ENCODE measurements around the gene CPXM2. TPM values are rescaled to one million over a fixed set of nuclear protein-coding genes. Genes with fewer than 3 reads are reported as not detected.

CPXM2 gene
- total RNA-seq, 1 experiment from 2014 or later, result not detected

- in situ Hi-C loops (cut with HindIII; ENCODE audit: low sequenced_read_pairs), result no loop called here
- DNase-seq (ENCODE audit: low spot score), result no peak
Observed at GRCh38 chr10:123906884-123907652, 15.5 kb upstream of the CPXM2 start.

- DNase-seq (ENCODE audit: low spot score), result no peak
- in situ Hi-C loops (cut with HindIII; ENCODE audit: low sequenced_read_pairs), result no loop called here
Observed at GRCh38 chr10:123906296-123906695, 14.7 kb upstream of the CPXM2 start.

GRCh38 chr10:123904834-123905409, 13.3 kb upstream of the CPXM2 start:
- DNase-seq (ENCODE audit: low spot score), result peak; percentile 9
- in situ Hi-C loops (cut with HindIII; ENCODE audit: low sequenced_read_pairs), result no loop called here

- in situ Hi-C loops (cut with HindIII; ENCODE audit: low sequenced_read_pairs), result no loop called here
Observed at GRCh38 chr10:123903621-123904020, 12.0 kb upstream of the CPXM2 start.

GRCh38 chr10:123901621-123902020, 10.0 kb upstream of the CPXM2 start:
- no peak for DNase-seq (ENCODE audit: low spot score)
- in situ Hi-C loops (cut with HindIII; ENCODE audit: low sequenced_read_pairs), result no loop called here

More at GRCh38 chr10:123903621-123904020, 12.0 kb upstream of the CPXM2 start:
- no peak for DNase-seq (ENCODE audit: low spot score)

GRCh38 chr10:123897146-123897545, 5.5 kb upstream of the CPXM2 start:
- in situ Hi-C loops (cut with HindIII; ENCODE audit: low sequenced_read_pairs), result no loop called here
- no peak for DNase-seq (ENCODE audit: low spot score)

GRCh38 chr10:123896246-123896927, 4.8 kb upstream of the CPXM2 start:
- in situ Hi-C loops (cut with HindIII; ENCODE audit: low sequenced_read_pairs), result no loop called here
- DNase-seq (ENCODE audit: low spot score), result no peak

GRCh38 chr10:123893651-123894050, 2.0 kb upstream of the CPXM2 start:
- in situ Hi-C loops (cut with HindIII; ENCODE audit: low sequenced_read_pairs), result no loop called here
- DNase-seq (ENCODE audit: low spot score), result no peak

GRCh38 chr10:123890756-123891143, 857 bp downstream of the CPXM2 start:
- no peak for DNase-seq (ENCODE audit: low spot score)

GRCh38 chr10:123890226-123890625, 1.4 kb downstream of the CPXM2 start:
- in situ Hi-C loops (cut with HindIII; ENCODE audit: low sequenced_read_pairs), result no loop called here
- no peak for DNase-seq (ENCODE audit: low spot score)

More at GRCh38 chr10:123890756-123891143, 857 bp downstream of the CPXM2 start:
- in situ Hi-C loops (cut with HindIII; ENCODE audit: low sequenced_read_pairs), result no loop called here

- in situ Hi-C loops (cut with HindIII; ENCODE audit: low sequenced_read_pairs), result no loop called here
- DNase-seq (ENCODE audit: low spot score), result no peak
Observed at GRCh38 chr10:123889821-123890220, 1.8 kb downstream of the CPXM2 start.

GRCh38 chr10:123888751-123889150, 2.9 kb downstream of the CPXM2 start:
- DNase-seq (ENCODE audit: low spot score), result no peak
- in situ Hi-C loops (cut with HindIII; ENCODE audit: low sequenced_read_pairs), result no loop called here

- in situ Hi-C loops (cut with HindIII; ENCODE audit: low sequenced_read_pairs), result no loop called here
- DNase-seq (ENCODE audit: low spot score), result no peak
Observed at GRCh38 chr10:123888256-123888655, 3.4 kb downstream of the CPXM2 start.

GRCh38 chr10:123886292-123886691, 5.3 kb downstream of the CPXM2 start:
- DNase-seq (ENCODE audit: low spot score), result no peak
- in situ Hi-C loops (cut with HindIII; ENCODE audit: low sequenced_read_pairs), result no loop called here

GRCh38 chr10:123885406-123886170, 6.0 kb downstream of the CPXM2 start:
- DNase-seq (ENCODE audit: low spot score), result no peak
- in situ Hi-C loops (cut with HindIII; ENCODE audit: low sequenced_read_pairs), result no loop called here

GRCh38 chr10:123884907-123885381, 6.7 kb downstream of the CPXM2 start:
- in situ Hi-C loops (cut with HindIII; ENCODE audit: low sequenced_read_pairs), result no loop called here
- DNase-seq (ENCODE audit: low spot score), result no peak

- in situ Hi-C loops (cut with HindIII; ENCODE audit: low sequenced_read_pairs), result no loop called here
- DNase-seq (ENCODE audit: low spot score), result no peak
Observed at GRCh38 chr10:123884351-123884906, 7.2 kb downstream of the CPXM2 start.

GRCh38 chr10:123883673-123884320, 7.8 kb downstream of the CPXM2 start:
- DNase-seq (ENCODE audit: low spot score), result no peak
- in situ Hi-C loops (cut with HindIII; ENCODE audit: low sequenced_read_pairs), result no loop called here
